GM21576 (cell line): ENCODE results near the gene LY6G6F.

Experiments used
- ATAC-seq: cut with Tn5 transposase; IDR thresholded peaks from one replicate; pipeline ENCODE4 v1.9.1; 2021; ENCODE audit warnings: mild to moderate bottlenecking, moderate library complexity; ENCODE audit not compliant: unreplicated experiment

The LY6G6F gene

DNA sequence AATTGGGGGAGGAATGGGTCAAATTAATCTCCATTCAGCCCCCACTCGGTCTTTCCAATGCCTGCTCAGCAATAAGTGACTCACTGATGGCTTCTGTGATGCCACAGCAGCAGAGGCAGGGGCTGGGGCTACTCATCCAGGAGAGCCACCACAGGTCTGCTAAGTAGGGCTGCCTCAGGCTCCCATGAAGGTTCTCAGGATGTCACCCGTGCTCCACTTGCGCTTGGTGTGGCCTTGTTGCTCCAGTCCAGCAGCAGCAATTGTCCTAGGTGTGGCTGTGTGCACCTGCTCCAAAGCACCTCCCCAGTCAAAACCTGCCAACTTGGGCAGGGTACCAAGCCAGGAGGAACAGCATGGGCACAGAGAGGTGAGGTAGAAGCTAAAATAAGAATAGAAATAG is 15.5 kb downstream of the LY6G6F start:
- no peak for ATAC-seq

DNA sequence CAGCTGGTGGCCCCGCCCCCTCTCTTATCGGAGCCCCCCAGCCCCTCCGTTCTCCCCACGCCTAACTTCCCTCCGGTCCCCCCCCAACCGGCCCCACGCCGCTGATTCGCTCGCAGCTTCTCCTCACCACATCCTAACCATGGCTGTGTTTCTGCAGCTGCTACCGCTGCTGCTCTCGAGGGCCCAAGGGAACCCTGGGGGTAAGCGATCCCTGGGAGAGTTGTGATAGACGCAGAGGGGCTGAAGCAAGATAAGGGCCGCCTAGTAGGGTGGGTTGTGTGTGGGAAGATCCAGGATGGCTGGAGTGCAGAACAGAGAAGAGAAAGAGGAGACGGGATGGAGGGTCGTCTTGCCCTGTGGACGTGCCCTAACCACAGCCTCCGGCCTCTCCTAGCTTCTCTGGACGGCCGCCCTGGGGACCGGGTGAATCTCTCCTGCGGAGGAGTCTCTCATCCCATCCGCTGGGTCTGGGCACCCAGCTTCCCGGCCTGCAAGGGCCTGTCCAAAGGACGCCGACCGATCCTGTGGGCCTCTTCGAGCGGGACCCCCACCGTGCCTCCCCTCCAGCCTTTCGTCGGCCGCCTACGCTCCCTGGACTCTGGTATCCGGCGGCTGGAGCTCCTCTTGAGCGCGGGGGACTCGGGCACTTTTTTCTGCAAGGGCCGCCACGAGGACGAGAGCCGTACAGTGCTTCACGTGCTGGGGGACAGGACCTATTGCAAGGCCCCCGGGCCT is 16.7 kb downstream of the LY6G6F start, which contains the start of gene MPIG6B:
MPIG6B (plus strand) TSS at position 129 of the 735 bp plus-strand sequence; CDS start at position 140, 11 bp downstream.
- no peak for ATAC-seq

DNA sequence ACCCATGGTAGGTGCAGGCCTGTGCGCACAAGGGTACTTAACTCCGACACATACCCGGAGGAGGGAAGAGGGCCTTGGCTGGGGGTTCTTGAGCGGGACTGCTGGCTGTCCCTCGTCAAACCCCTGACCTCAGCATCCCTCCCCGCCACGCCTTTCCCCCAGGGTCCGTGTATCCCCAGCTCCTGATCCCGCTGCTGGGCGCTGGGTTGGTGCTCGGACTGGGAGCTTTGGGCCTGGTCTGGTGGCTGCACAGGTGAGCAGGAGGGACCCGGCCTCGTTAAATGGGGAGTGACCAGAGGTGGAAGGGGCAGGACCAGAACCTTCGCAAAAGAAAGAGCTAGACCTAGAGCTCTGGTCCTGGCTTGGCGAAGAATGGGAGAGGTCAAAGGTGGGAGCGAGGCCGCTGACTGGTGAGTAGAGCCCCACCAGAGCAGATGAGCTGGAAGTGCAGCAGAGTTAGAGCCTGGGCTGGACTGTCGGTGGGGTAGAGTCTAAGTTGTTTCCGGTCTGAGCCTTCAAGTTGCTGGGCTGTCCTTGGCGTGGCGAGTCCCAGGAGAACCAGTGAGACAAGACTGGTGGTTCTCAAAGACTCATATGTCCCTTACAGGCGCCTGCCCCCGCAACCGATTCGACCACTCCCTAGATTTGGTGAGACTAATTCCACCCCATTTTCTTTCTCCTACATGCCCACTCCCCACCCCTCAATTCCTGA is 17.5 kb downstream of the LY6G6F start:
- ATAC-seq = no peak

DNA sequence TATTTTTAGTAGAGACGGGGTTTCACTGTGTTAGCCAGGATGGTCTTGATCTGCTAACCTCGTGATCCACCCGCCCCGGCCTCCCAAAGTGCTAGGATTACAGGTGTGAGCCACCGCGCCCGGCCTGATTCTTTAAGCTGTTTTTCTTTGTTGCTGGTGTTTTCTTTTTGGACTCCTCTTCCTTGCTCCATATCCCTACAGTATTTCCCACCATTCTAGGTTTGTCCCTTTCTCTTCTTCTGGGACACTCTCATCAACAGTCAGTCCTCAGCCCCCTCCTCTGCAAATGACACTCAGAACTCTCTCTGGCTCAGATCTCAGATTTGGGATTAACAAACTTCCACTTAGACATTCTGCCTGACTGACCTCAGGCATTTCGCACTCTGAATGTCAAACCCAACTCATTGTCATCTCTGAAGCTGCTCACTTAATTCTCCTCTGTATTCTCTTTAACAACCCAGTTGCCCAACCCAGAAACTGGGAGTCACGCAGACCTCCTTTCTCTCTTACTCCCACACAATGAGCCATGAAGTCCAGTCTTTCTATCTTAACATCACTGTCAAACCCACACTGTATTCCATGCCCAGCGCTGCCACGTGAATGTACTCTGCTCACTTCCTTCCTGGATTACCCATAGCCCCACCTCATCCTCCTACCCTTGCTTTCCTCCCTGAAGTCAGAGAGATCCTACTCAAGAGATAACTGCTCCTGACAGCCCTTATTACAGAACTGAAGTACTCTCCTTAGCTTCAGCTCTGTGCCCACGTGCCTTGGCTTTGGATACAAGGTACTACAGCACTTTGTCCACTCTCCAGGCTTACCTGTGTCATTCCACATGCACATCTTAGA is 19.1 kb downstream of the LY6G6F start:
- ATAC-seq = no peak

DNA sequence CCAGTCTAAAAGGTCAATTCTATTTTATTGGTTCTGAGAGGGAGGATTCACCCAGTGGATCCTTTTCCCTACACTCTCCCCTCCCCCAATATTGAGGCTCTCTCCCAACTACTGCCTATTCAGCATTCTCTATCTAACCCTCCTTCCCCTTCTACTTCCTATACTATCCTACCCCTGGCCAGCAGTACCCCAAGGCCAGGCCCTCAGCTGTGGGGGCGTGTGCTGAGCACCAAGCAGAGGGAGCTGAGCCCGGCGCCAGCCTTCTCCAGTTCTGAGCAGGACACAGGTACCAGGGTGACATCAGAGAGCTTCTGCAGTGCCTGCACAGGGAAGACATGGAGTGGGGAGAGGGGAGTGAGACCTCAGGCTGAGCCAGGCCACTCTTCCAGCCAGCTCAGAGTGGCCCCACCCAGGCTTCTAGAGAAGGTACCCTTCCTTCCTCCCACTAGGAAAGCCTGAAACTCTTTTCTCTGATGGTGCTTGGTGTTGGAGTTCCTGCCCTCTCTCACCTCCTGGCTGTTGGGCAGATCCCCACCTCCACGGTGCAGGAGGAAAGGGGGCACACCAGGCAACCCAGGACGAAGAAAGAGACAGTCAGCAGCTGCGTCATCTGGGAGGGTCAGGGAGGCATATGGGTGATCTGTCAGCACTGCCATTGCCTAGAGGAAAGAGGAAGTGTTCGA is 20.5 kb downstream of the LY6G6F start:
- no peak for ATAC-seq

DNA sequence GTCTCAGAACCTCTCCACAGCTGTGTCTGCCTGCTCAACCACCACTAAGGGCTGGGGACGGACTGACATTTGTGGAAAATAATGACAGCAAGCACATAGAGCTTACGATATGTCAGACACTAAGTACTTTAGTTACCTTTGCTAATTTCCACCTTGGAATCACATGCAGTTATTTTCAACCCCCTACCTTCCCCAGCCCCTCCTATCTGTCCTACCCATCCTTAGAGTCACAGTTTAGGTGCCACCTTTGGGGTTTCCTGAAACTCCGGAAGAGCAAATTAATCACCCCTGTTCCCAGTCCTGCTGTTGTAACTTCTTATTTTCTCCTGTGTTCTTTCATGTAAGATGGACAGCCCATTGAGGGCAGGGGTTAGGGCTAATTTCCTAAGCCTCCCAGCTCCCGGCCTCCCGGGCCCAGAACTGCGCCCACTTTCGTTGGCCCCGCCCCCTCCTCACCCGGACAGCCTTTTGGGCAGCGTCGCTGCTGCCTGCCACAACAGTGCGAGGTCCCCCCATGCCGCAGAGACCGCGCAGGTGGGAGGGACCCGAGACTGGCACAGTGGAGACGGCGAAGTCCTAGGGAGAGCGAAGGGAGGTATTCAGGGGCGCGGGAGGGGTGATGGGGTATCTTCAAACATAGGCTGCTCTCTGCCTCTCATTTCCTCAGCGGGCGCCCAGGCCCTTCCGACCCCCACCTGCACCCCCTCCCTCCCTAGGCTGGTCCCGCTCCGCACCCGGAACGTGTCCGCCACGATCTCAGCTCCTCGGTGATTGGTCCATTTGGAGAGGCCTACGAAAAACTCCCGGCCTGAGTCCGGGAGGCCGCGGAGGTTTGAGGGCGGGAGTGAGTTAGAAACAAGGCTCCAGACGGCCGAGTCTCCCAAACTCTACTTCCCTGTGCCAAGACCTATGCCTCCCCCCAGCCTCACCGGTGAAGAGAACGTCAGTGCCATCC is 21.3 kb downstream of the LY6G6F start:
- no peak for ATAC-seq

DNA sequence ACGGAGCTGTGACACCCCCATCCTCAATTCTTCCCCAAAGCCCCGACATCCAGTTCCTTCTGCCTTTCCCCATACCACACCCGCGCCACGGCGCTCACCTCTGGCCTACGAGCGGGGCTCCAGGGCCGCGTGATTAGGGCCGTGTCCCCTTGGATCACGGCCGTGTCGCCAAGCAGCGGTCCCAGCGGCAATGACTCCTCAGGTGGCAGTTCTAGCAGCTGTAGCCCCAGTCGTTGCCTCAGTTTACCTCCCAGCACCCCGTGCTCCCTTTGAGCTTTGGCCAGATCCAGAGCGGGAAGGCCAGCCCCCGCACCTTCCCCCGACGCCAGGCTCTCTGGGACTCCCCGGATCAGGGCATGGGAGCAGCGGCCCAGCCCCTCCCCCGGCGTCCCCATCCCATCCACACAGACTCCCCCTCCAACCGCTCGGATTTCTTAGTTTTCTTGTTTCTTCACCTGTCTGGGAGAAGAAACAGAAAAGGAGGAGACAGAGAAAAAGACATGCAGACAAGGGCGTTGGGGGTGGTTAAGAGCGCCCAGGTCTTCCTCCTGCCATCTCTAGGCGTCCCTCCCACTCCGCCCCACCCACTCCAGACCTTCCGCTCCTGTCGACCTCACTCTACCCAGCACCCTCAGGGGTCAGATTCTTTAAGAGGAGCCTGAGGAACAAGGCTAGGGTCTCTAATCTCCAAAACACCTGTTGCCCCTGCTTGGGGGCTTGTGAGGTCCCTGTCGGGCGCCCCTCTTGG is 22.3 kb downstream of the LY6G6F start, which contains the start of gene DDAH2:
DDAH2 (minus strand) TSS at position 533 of the 748 bp plus-strand sequence; CDS start at position 395, 138 bp downstream.
- ATAC-seq = no peak

DNA sequence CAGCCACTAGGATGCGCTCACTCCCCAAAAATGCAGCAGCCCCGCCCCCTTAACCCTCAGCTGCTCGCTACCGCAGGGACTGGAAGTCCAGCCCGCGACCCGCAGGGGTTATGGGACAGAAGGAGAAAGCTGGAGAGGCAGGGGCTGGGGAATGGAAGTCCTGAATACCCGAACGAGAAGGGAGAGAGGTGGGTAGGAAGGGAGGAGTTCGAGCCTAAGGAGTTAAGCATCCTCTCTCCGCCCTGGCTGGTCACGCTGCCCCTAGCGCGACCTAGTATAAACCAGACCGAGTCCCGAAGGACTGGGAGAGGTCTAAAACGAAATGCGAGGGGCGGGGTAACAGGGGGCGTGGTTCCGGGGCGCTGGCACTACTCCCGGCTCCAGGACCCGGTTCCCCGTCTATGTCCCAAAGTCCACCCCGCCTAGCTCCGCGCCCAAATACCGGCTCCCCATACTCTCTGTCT is 22.9 kb downstream of the LY6G6F start:
- ATAC-seq = peak; percentile 40

DNA sequence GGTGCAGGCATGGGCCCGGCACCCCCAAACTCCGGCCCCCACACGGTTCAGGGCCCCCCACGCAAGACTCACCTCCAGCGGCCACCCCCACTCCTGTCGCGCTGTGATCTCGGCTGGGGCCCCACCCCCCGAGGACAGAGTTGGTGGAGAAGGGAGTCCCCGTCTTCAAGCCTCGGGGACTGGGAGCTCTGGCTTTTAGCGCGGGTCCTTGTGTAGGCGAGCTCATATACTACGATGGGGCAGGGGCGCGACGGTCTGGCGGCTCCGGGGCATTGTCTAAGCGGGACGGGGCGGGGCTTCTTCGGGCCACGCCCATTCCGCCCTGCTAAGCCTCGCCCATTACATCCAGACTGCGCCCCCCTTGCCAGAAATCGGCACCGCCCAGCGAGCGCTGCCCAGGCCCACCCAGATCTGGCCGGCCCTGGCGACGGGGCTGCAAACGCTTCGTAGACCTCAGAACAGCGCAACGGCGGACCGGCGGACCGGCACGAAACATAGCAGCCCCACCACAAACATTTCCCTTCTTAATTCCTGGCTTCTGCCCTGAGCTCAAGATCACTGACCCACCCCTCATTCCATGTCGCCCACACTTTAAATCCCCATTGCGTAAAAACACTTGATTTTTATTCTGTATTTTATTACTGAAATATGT is 23.4 kb downstream of the LY6G6F start:
- ATAC-seq = peak; percentile 28

DNA sequence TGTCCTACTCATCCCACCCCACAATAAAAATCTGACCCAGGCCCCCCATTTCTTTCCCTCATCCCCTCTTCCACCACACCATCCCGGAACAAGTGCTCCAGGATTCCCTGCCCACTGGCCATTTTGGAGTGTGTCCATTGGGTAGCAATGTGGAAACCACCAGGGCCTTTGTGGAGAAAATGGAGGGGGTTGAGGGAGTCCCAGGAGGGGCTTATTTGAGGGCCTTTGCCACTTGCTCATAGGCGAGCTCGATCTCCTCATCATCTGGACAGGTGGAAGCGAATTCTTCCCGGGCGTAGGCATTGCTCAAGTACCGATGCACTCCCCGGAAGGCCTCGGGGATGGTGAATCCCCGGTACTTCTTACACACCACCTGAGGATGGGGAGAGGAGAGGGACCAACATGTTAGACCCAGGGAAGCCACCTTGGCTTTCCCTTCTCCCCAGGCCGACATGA is 24.0 kb downstream of the LY6G6F start:
- ATAC-seq = no peak

DNA sequence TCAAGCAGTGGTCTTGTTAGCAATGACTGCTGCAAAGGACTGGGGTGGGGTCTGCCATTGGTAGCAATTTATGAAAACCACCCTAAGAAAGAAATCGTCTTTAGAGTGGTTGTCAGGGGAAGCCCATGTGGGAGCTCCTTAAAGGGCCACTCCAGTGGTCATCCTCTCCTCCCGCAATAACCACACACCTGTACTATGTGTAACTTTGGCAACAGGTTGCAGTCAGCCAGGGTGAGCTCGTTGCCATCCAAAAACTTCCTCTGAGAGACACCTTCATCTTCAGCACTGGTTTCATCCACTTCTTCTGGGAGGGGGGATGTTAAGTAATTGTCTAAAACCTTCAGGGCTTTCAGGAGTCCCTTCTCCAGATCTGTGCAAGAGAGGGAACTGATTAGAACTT is 25.4 kb downstream of the LY6G6F start:
- no peak for ATAC-seq

DNA sequence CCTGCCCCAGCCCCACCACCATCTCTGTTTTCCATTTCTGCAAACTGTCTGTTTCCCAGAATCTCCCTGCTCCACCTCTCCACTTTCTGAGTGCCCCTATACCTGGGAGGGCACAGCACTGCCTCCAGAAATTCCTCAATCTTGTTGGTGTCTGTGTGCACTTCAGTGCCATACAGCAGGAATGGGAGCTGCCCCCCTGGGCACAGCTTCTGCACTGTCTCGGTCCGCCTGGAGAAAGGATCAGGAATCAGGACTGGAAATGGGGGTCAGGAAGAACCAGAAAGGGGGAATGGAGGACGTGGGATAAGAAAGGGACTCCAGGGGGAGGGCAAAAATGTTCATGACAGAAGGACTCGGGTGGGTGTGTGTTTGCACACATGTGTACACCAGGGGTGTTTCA is 27.1 kb downstream of the LY6G6F start:
- no peak for ATAC-seq

DNA sequence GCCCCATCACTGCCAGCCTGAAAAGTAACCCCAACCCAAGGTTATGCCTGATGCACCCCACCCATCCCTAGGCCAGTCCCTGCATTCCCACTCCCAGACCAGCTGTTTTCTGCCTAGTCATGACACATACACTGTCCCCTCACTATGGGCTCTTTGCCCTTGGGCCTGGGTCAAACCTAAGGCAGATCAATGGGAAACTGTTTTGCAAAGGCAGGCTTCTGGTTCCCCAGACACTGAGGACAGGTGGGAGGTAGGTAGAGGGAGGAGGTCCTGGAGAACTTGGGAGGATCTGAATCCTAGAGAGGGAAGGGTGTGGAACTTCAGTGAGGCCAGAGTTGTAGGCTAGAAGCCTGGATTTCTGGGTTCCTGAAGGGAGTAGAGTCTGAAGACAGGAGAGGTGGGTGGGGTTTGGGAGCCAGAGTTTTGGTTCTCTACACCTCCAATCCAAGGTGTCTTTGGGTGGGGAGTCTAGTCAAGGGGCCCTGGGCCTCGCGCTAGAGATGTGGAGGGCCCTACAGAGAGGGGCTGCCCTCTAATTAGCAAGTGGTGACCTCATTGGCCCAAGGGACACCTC is 27.7 kb downstream of the LY6G6F start:
- no peak for ATAC-seq

DNA sequence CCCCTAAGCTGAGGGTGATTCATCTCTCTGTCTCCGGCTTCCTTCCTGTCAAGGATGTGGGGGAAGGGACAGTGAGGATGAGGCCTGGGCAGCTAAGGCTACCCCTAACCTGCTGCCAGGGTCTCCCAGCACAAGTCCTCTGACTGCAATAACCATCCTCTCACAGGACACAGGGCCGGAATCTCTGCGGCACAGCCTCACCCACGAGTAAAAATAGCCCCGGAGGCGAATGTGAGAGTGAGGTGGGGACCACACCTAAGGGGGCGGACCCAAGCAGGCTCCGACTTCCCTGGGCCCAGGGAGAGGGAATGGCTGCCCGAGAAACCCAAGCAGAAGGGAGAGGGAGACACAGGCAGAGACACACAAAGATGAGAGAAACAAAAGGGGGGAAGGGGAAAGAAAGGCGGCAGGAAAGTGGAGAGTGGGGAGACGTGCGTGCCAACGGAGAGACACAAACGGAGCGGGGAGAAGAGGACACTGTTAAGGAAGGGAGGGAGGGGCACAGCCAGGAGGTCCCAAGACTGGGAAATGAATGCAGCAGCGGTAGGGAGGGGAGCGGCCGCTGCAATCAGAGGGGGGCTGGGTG is 28.2 kb downstream of the LY6G6F start:
- ATAC-seq = no peak

DNA sequence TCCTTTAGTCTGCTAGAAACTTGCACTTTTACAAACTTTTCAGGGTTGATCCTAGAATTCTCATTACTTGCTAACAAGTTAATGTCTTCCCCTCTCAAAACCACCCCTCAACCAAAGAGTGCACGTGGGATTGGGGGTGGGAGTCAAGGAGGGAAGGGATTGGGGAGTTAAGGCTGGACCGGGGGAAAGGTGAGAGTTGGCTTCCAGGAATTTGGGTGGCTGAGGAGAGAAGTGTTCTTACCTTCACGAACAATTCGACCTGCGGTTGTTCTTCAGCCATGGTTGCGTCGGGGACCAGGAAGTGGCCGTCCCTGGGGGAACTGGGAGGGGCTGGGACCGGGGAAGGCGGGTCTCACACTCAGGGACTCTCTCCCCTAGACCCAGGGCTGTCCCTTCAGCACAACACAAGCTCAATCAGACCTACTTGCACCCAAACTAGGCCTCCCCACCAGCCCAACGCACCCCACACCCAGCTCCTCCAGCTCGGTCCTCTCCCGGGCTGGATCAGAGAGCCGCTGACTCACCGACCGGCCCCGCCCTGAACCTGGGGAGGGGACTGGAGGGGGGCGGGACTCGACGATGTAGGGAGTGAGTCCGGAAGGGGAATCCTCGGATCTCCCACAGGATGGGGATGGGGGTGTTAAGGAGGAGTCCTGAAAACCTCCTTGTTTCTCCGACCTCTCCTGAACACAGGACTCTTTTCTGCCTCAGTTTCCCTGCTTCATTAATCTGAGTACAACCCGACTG is 29.5 kb downstream of the LY6G6F start, which contains the start of gene CLIC1:
CLIC1 (minus strand) TSS at position 510 of the 747 bp plus-strand sequence; CDS start at position 280, 230 bp downstream.
- no peak for ATAC-seq

DNA sequence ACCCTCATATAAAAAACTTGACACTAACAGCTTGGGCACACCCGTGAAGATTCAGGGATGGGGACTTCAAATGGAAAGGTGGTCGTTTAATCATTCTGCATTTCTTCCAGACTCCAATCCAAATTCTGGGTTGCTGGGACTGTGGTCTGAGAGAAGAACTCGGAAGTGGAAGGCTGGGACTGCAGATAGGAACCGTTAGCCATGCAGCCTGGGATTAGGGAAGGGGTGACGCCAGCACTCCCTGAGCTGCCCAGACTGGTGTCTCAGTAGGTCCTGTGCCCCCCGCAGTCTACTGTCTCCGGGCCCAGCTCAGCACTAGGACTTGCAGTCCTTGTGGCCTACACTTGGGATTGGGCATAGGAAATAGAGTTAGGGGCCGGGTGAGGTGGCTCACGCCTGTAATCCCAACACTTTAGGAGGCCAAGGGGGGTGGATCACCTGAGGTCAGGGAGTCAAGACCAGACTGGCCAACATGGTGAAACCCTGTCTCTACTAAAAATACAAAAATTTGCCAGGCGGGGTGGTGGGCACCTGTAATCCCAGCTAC is 30.2 kb downstream of the LY6G6F start:
- no peak for ATAC-seq
